GM12891 (cell line): Measurements from ENCODE around the gene PDE6B.

ENCODE experiments used
- POLR2A ChIP-seq: IDR thresholded peaks from 2 replicates; pipeline ENCODE4 v1.6.1; 2011; ENCODE audit warnings: low read depth, low read length, control low read depth
- POLR2AphosphoS5 ChIP-seq: IDR thresholded peaks from 2 replicates; pipeline ENCODE4 v1.6.1; 2011; ENCODE audit warnings: low read depth, low read length, control low read depth
- POU2F2 ChIP-seq: IDR thresholded peaks from 2 replicates; pipeline ENCODE4 v1.6.1; 2011; ENCODE audit warnings: low read depth, mild to moderate bottlenecking, control low read depth, low read length, moderate library complexity

DNA sequence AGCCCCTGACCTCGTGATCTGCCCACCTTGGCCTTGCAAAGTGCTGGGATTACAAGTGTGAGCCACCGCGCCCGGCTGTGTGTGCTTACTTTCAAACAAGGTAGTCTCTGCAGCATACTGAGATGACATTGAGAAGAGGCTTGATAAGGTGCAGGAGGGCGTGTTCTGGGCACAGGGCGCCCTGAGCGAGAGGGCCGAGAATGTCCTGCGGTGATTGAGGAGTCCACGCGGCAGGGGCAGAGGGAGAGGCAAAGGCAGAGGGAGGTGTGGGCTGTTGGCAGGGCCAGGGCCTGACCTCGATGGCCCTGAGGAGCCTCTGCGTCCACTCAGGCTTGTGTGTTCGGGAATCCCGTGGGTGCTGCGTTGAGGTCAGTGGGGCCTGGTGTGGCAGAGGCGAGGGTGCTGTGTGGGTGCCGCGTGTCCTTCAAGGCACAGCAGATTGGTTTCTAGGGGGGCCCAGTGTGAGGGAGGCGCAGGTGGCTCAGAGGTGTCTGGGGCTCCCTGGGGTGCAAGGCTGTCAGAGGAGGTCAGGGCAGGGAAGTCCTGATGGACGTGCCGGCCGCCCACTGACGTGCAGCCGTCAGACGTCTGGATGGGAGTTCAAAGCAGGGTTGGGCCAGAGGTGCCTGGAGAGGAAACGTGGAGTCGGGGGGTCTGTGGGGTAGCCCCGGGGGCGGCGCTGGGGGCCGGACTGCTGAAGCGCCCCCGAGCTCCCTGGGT, 92.4 kb downstream of the PDE6B start:
- TF ChIP-seq POLR2AphosphoS5, result no peak
- TF ChIP-seq POU2F2, result no peak
- no peak for TF ChIP-seq POLR2A
